HEK293 (cell line): ENCODE data around the gene ENO3.

Source experiments
- GFI1B ChIP-seq: fragments of 450-650 bp; formaldehyde crosslinking; IDR thresholded peaks from 2 replicates; pipeline ENCODE4 v1.5.1; 2016; ENCODE audit warnings: missing biosample characterization, missing genetic modification characterization
- TRIM28 ChIP-seq: IDR thresholded peaks from 2 replicates; pipeline ENCODE4 v1.6.1; 2011; ENCODE audit warnings: low read length, control low read depth, borderline replicate concordance
- ZBTB17 ChIP-seq: fragments of 450-650 bp; formaldehyde crosslinking; IDR thresholded peaks from 2 replicates; pipeline ENCODE4 v1.5.1; 2016; ENCODE audit warnings: missing biosample characterization, missing genetic modification characterization
- ZFP41 ChIP-seq: fragments of 450-650 bp; formaldehyde crosslinking; IDR thresholded peaks from 2 replicates; pipeline ENCODE4 v1.5.1; 2016; ENCODE audit warnings: missing biosample characterization, missing genetic modification characterization, borderline replicate concordance
- ZNF132 ChIP-seq: fragments of 450-650 bp; formaldehyde crosslinking; IDR thresholded peaks from 2 replicates; pipeline ENCODE4 v1.5.1; 2017; ENCODE audit warnings: missing biosample characterization, missing genetic modification characterization, borderline replicate concordance
- ZNF24 ChIP-seq: fragments of 450-650 bp; formaldehyde crosslinking; IDR thresholded peaks from 2 replicates; pipeline ENCODE4 v1.5.1; 2016; ENCODE audit warnings: missing biosample characterization, missing genetic modification characterization
- ZNF274 ChIP-seq, 2 experiments: fragments of 200-500 bp in 1 of 2; fragments of 450-650 bp in 1 of 2; sonication (Bioruptor generic) in 1 of 2; formaldehyde crosslinking in 1 of 2; IDR thresholded peaks; 2 replicates each; pipeline versions ENCODE4 v1.5.1 to v1.6.1; 2014 to 2016; ENCODE audit warnings: borderline replicate concordance in 1 of 2, inconsistent platforms in 1 of 2, low read length in 1 of 2, missing biosample characterization in 1 of 2, missing genetic modification characterization in 1 of 2
- ZNF311 ChIP-seq: fragments of 450-650 bp; formaldehyde crosslinking; IDR thresholded peaks from 2 replicates; pipeline ENCODE4 v1.5.1; 2017; ENCODE audit warnings: missing biosample characterization, missing genetic modification characterization, borderline replicate concordance
- ZNF335 ChIP-seq: fragments of 450-650 bp; formaldehyde crosslinking; conservative IDR thresholded peaks from 2 replicates; pipeline ENCODE4 v1.5.1; 2016; ENCODE audit warnings: missing biosample characterization, missing genetic modification characterization
- ZNF404 ChIP-seq: fragments of 450-650 bp; formaldehyde crosslinking; IDR thresholded peaks from 2 replicates; pipeline ENCODE4 v1.5.1; 2017; ENCODE audit warnings: missing biosample characterization, missing genetic modification characterization
- ZNF423 ChIP-seq: fragments of 450-650 bp; formaldehyde crosslinking; IDR thresholded peaks from 2 replicates; pipeline ENCODE4 v1.5.1; 2016; ENCODE audit warnings: missing biosample characterization, missing genetic modification characterization
- ZNF433 ChIP-seq: fragments of 450-650 bp; formaldehyde crosslinking; IDR thresholded peaks from 2 replicates; pipeline ENCODE4 v1.5.1; 2016; ENCODE audit warnings: missing biosample characterization, missing genetic modification characterization, low read depth
- ZNF548 ChIP-seq: fragments of 450-650 bp; formaldehyde crosslinking; IDR thresholded peaks from 2 replicates; pipeline ENCODE4 v1.5.1; 2016; ENCODE audit warnings: missing biosample characterization, missing genetic modification characterization
- ZNF561 ChIP-seq: fragments of 450-650 bp; IDR thresholded peaks from 2 replicates; pipeline ENCODE4 v1.5.1; 2018; ENCODE audit warnings: missing biosample characterization, missing genetic modification characterization, borderline replicate concordance
- ZNF660 ChIP-seq: fragments of 450-650 bp; IDR thresholded peaks from 2 replicates; pipeline ENCODE4 v1.5.1; 2018; ENCODE audit warnings: missing biosample characterization, mild to moderate bottlenecking, missing genetic modification characterization
- ZSCAN23 ChIP-seq: fragments of 450-650 bp; formaldehyde crosslinking; IDR thresholded peaks from 2 replicates; pipeline ENCODE4 v1.5.1; 2016; ENCODE audit warnings: missing biosample characterization, missing genetic modification characterization
- TF ChIP-seq, protein P1 (sequence below): fragments of 450-650 bp; formaldehyde crosslinking; IDR thresholded peaks from 2 replicates; pipeline ENCODE4 v1.5.1; 2016; ENCODE audit warnings: missing biosample characterization, missing genetic modification characterization
- TF ChIP-seq, protein P2 (sequence below): fragments of 450-650 bp; formaldehyde crosslinking; IDR thresholded peaks from 2 replicates; pipeline ENCODE4 v1.5.1; 2016; ENCODE audit warnings: missing biosample characterization, missing genetic modification characterization, borderline replicate concordance
- TF ChIP-seq, protein P3 (sequence below): fragments of 450-650 bp; formaldehyde crosslinking; IDR thresholded peaks from 2 replicates; pipeline ENCODE4 v1.5.1; 2016; ENCODE audit warnings: missing biosample characterization, missing genetic modification characterization
- TF ChIP-seq, protein P4 (sequence below): fragments of 450-650 bp; formaldehyde crosslinking; IDR thresholded peaks from 2 replicates; pipeline ENCODE4 v1.5.0; 2017; ENCODE audit warnings: missing biosample characterization, missing genetic modification characterization, borderline replicate concordance
- TF ChIP-seq, protein P5 (sequence below): fragments of 450-650 bp; formaldehyde crosslinking; IDR thresholded peaks from 2 replicates; pipeline ENCODE4 v1.5.1; 2017; ENCODE audit warnings: missing biosample characterization, missing genetic modification characterization
- TF ChIP-seq, protein P6 (sequence below): fragments of 450-650 bp; IDR thresholded peaks from 2 replicates; pipeline ENCODE4 v1.5.1; 2018; ENCODE audit warnings: missing biosample characterization, missing genetic modification characterization
- TF ChIP-seq, protein P7 (sequence below): fragments of 450-650 bp; formaldehyde crosslinking; IDR thresholded peaks from 2 replicates; pipeline ENCODE4 v1.5.1; 2016; ENCODE audit warnings: missing biosample characterization, missing genetic modification characterization

Gene ENO3

DNA sequence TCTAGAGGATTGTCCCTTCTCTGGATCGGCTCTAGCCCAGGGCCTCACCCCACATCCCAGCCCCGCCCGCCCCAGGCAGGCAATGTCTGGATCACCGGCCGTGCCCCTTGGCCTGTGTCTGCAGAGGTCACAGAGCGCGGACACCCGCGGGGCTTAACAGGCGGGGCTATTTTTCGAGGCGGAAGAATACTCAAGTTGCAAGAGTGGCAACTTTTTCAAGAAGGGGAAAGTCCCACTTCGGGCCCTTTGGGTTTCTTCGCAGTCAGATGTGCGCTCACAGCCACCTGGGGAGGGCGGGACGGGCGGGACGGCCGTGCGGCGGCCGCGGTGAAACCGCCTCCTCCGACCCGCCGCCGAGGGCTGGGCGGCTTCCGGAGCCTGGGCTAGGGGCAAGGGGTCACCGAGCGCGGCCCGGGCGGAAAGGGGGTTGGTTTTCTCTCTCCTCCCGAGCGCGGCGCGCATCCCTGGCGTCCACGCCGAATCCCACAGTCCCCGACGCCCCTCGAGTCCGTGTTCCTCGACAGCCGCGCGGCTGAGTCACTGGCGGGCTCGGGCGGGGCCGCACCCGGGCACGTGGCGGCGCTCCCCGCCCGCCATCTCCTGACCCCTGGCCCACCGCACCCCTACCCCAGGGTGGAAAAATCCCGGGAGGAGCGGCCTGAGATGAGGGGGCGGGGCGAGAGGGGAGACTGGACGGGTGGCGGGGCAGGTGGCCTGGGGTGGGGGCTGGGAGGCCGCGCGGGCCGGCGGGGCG lies 1.4 kb upstream of the ENO3 start (continued):
- TF ChIP-seq, protein P1, sequence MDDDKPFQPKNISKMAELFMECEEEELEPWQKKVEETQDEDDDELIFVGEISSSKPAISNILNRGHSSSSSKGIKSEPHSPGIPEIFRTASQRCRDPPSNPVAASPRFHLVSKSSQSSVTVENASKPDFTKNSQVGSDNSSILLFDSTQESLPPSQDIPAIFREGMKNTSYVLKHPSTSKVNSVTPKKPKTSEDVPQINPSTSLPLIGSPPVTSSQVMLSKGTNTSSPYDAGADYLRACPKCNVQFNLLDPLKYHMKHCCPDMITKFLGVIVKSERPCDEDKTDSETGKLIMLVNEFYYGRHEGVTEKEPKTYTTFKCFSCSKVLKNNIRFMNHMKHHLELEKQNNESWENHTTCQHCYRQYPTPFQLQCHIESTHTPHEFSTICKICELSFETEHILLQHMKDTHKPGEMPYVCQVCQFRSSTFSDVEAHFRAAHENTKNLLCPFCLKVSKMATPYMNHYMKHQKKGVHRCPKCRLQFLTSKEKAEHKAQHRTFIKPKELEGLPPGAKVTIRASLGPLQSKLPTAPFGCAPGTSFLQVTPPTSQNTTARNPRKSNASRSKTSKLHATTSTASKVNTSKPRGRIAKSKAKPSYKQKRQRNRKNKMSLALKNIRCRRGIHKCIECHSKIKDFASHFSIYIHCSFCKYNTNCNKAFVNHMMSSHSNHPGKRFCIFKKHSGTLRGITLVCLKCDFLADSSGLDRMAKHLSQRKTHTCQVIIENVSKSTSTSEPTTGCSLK: no peak
- TF ChIP-seq ZNF274 (IDR thresholded peaks at IDR 0.05; ENCODE audit: low read length) (no peak), ZNF274 (tag by site-specific recombination; IDR thresholded peaks at IDR 0.05; ENCODE audit: borderline replicate concordance) (no peak), ZNF132 (tag by site-specific recombination) (no peak), ZNF335 (tag by site-specific recombination) (no peak), ZNF548 (tag by site-specific recombination) (no peak), TRIM28 (no peak), ZNF24 (tag by site-specific recombination) (no peak), ZNF433 (tag by site-specific recombination) (no peak), GFI1B (no peak), ZNF660 (tag by site-specific recombination) (no peak), ZNF561 (tag by site-specific recombination) (no peak; the same call in 1 of the 2 replicates), ZNF423 (0 out of 2 replicates have a peak, but pooled peaks have one; percentile 47), ZFP41 (no peak), ZNF404 (no peak), ZNF311 (tag by site-specific recombination) (no peak), ZBTB17 (tag by site-specific recombination) (no peak), ZSCAN23 (tag by site-specific recombination) (no peak)
- TF ChIP-seq, protein P2, sequence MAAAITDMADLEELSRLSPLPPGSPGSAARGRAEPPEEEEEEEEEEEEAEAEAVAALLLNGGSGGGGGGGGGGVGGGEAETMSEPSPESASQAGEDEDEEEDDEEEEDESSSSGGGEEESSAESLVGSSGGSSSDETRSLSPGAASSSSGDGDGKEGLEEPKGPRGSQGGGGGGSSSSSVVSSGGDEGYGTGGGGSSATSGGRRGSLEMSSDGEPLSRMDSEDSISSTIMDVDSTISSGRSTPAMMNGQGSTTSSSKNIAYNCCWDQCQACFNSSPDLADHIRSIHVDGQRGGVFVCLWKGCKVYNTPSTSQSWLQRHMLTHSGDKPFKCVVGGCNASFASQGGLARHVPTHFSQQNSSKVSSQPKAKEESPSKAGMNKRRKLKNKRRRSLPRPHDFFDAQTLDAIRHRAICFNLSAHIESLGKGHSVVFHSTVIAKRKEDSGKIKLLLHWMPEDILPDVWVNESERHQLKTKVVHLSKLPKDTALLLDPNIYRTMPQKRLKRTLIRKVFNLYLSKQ (tag by site-specific recombination): no peak
- TF ChIP-seq, protein P3, sequence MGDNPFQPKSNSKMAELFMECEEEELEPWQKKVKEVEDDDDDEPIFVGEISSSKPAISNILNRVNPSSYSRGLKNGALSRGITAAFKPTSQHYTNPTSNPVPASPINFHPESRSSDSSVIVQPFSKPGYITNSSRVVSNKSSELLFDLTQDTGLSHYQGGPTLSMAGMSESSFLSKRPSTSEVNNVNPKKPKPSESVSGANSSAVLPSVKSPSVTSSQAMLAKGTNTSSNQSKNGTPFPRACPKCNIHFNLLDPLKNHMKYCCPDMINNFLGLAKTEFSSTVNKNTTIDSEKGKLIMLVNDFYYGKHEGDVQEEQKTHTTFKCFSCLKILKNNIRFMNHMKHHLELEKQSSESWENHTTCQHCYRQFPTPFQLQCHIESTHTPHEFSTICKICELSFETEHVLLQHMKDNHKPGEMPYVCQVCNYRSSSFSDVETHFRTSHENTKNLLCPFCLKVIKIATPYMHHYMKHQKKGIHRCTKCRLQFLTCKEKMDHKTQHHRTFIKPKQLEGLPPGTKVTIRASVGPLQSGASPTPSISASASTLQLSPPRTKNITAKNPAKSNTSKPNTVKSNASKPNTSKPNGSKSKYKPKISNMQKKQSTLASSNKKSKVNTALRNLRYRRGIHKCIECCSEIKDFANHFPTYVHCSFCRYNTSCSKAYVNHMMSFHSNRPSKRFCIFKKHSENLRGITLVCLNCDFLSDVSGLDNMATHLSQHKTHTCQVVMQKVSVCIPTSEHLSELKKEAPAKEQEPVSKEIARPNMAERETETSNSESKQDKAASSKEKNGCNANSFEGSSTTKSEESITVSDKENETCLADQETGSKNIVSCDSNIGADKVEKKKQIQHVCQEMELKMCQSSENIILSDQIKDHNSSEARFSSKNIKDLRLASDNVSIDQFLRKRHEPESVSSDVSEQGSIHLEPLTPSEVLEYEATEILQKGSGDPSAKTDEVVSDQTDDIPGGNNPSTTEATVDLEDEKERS (tag by site-specific recombination): no peak
- TF ChIP-seq, protein P4, sequence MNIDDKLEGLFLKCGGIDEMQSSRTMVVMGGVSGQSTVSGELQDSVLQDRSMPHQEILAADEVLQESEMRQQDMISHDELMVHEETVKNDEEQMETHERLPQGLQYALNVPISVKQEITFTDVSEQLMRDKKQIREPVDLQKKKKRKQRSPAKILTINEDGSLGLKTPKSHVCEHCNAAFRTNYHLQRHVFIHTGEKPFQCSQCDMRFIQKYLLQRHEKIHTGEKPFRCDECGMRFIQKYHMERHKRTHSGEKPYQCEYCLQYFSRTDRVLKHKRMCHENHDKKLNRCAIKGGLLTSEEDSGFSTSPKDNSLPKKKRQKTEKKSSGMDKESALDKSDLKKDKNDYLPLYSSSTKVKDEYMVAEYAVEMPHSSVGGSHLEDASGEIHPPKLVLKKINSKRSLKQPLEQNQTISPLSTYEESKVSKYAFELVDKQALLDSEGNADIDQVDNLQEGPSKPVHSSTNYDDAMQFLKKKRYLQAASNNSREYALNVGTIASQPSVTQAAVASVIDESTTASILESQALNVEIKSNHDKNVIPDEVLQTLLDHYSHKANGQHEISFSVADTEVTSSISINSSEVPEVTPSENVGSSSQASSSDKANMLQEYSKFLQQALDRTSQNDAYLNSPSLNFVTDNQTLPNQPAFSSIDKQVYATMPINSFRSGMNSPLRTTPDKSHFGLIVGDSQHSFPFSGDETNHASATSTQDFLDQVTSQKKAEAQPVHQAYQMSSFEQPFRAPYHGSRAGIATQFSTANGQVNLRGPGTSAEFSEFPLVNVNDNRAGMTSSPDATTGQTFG (tag by site-specific recombination): no peak; the same call in 1 of the 2 replicates
- TF ChIP-seq, protein P5, sequence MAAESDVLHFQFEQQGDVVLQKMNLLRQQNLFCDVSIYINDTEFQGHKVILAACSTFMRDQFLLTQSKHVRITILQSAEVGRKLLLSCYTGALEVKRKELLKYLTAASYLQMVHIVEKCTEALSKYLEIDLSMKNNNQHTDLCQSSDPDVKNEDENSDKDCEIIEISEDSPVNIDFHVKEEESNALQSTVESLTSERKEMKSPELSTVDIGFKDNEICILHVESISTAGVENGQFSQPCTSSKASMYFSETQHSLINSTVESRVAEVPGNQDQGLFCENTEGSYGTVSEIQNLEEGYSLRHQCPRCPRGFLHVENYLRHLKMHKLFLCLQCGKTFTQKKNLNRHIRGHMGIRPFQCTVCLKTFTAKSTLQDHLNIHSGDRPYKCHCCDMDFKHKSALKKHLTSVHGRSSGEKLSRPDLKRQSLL (tag by site-specific recombination): no peak
- TF ChIP-seq, protein P6, sequence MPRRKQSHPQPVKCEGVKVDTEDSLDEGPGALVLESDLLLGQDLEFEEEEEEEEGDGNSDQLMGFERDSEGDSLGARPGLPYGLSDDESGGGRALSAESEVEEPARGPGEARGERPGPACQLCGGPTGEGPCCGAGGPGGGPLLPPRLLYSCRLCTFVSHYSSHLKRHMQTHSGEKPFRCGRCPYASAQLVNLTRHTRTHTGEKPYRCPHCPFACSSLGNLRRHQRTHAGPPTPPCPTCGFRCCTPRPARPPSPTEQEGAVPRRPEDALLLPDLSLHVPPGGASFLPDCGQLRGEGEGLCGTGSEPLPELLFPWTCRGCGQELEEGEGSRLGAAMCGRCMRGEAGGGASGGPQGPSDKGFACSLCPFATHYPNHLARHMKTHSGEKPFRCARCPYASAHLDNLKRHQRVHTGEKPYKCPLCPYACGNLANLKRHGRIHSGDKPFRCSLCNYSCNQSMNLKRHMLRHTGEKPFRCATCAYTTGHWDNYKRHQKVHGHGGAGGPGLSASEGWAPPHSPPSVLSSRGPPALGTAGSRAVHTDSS (tag by site-specific recombination): no peak
- TF ChIP-seq, protein P7, sequence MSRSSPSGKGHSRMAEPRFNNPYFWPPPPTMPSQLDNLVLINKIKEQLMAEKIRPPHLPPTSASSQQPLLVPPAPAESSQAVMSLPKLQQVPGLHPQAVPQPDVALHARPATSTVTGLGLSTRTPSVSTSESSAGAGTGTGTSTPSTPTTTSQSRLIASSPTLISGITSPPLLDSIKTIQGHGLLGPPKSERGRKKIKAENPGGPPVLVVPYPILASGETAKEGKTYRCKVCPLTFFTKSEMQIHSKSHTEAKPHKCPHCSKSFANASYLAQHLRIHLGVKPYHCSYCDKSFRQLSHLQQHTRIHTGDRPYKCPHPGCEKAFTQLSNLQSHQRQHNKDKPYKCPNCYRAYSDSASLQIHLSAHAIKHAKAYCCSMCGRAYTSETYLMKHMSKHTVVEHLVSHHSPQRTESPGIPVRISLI (tag by site-specific recombination): no peak
